ENCODE measurements around the gene PLIN3. TPM values are rescaled to one million over a fixed set of nuclear protein-coding genes. Genes with fewer than 3 reads are reported as not detected.

The PLIN3 gene
- total and polyA plus RNA-seq, 9 of the 15 experiments (the other 6 are each of a cell fraction or from before 2014, with no cell fraction given): 7.5 to 75.6 (median 43.1) TPM

GRCh38 chr19:4866595-4867424 is 657 bp downstream of the PLIN3 start (continued):
- TF ChIP-seq REST (IDR thresholded peaks at IDR 0.05; ENCODE audit: borderline replicate concordance) (peak; percentile 73), REST (CRISPR knock-in tag; IDR thresholded peaks at IDR 0.05; ENCODE audit: low read depth) (no peak), ZBTB8A (IDR thresholded peaks at IDR 0.05; ENCODE audit: partially characterized antibody) (no peak), YY1 (IDR thresholded peaks at IDR 0.05; ENCODE audit: borderline replicate concordance in 1 of 3, control insufficient read depth in 1 of 3, extremely low read depth in 1 of 3, insufficient read depth in 3 of 3, insufficient read length in 1 of 3, insufficient replicate concordance in 2 of 3, low read depth in 1 of 3, low read length in 2 of 3) (peak in 2 of 3 experiments; percentile 48 to 62), FOXA3 (CRISPR knock-in tag; conservative IDR thresholded peaks at IDR 0.05 in 1 of 2, IDR thresholded peaks at IDR 0.05 in 1 of 2) (0 out of 4 replicates have a peak, but pooled peaks of 1 of the 2 experiments have one; percentile 25), E2F6 (IDR thresholded peaks at IDR 0.05; ENCODE audit: borderline replicate concordance in 1 of 2, extremely low read depth in 1 of 2, insufficient read depth in 1 of 2, insufficient read length in 1 of 2, low read depth in 1 of 2, low read length in 1 of 2, poor library complexity in 1 of 2, severe bottlenecking in 1 of 2) (peak in 1 of 2 experiments; percentile 16), PREB (CRISPR knock-in tag; IDR thresholded peaks at IDR 0.05) (no peak), CTCF (IDR thresholded peaks at IDR 0.05 in 2 of 3, conservative IDR thresholded peaks at IDR 0.05 in 1 of 3; ENCODE audit: insufficient read depth in 2 of 3, low read depth in 1 of 3, low read length in 3 of 3) (peak in 1 of 3 experiments; percentile 19; a peak in 1 of 6 replicates), IRF2 (CRISPR knock-in tag; IDR thresholded peaks at IDR 0.05) (no peak), EGR1 (conservative IDR thresholded peaks at IDR 0.05) (no peak), POLR2AphosphoS5 (IDR thresholded peaks at IDR 0.05; ENCODE audit: control insufficient read depth, insufficient read depth, low read depth, low read length) (no peak)

Measured in K562 (cell line).